ENCODE data around the gene CARS2.

GRCh38 chr13:110615005-110615321 lies 91.0 kb downstream of the CARS2 start:
- no peak for TF ChIP-seq CTCF (IDR thresholded peaks at IDR 0.05)
- TF ChIP-seq POLR2A (IDR thresholded peaks at IDR 0.05): no peak

Data from testis (tissue), 2 donors.